ENCODE data around the gene NPY5R. TPM values are rescaled to one million over a fixed set of nuclear protein-coding genes. Genes with fewer than 3 reads are reported as not detected.

Gene NPY5R
- total RNA-seq, 1 experiment from 2014 or later = not detected

- POLR2A ChIA-PET = no interaction called here
- 0 out of 2 replicates have a peak, but pooled peaks cover 2% of the 10 kb centered on the region for H3K9me3 ChIP-seq
- DNase-seq = no peak
- no peak overlapping the region for H3K4me3 Mint-ChIP-seq (ENCODE audit: unreplicated experiment)
- no peak overlapping the region for H3K27ac Mint-ChIP-seq (ENCODE audit: unreplicated experiment)
- H3K4me3 ChIP-seq (ENCODE audit: low read depth, low read length) = no peak overlapping the region
- H3K27me3 Mint-ChIP-seq (ENCODE audit: insufficient read depth, unreplicated experiment) = peaks cover 3% of the 10 kb centered on the region
- no peaks in the 10 kb centered on the region for H3K36me3 Mint-ChIP-seq (ENCODE audit: insufficient read depth, unreplicated experiment)
- H3K4me1 Mint-ChIP-seq (ENCODE audit: low read depth, unreplicated experiment) = no peaks in the 10 kb centered on the region
- H3K27me3 ChIP-seq (replicated peaks; ENCODE audit: control insufficient read depth, insufficient read depth, low read length) = no peaks in the 10 kb centered on the region
- no peaks in the 10 kb centered on the region for H3K36me3 ChIP-seq (ENCODE audit: control insufficient read depth, insufficient read depth, low read length)
- no peak for TF ChIP-seq CTCF (IDR thresholded peaks at IDR 0.05; ENCODE audit: insufficient read depth in 1 of 2, low read depth in 1 of 2, low read length in 1 of 2, severe bottlenecking in 1 of 2, unreplicated experiment in 1 of 2)
- H3K4me1 ChIP-seq = no peaks in the 10 kb centered on the region
- no peaks in the 10 kb centered on the region for H3K9me3 Mint-ChIP-seq (ENCODE audit: unreplicated experiment)
- BruUV-seq (replicated peaks) = no TSS peak
- CTCF ChIA-PET = interaction anchor here (0.6 kb wide), 1 partner anchor 65 kb away, joined by 5 read pairs; no protein-coding TSS in a partner anchor
- intact Hi-C loops (cut with micrococcal nuclease; ENCODE audit: unreplicated experiment) = no loop called here
Measured at GRCh38 chr4:163395055-163395454, 51.4 kb downstream of the NPY5R start.

- CTCF ChIA-PET = no interaction called here
- no TSS peak for BruUV-seq (replicated peaks)
- no peaks in the 10 kb centered on the region for H3K27me3 ChIP-seq (replicated peaks; ENCODE audit: control insufficient read depth, insufficient read depth, low read length)
- no peak for DNase-seq
- no peak overlapping the region for H3K27ac Mint-ChIP-seq (ENCODE audit: unreplicated experiment)
- H3K36me3 ChIP-seq (ENCODE audit: control insufficient read depth, insufficient read depth, low read length) = no peaks in the 10 kb centered on the region
- no peak overlapping the region for H3K4me3 Mint-ChIP-seq (ENCODE audit: unreplicated experiment)
- peaks cover 3% of the 10 kb centered on the region for H3K27me3 Mint-ChIP-seq (ENCODE audit: insufficient read depth, unreplicated experiment)
- intact Hi-C loops (cut with micrococcal nuclease; ENCODE audit: unreplicated experiment) = no loop called here
- no peaks in the 10 kb centered on the region for H3K9me3 Mint-ChIP-seq (ENCODE audit: unreplicated experiment)
- H3K4me3 ChIP-seq (ENCODE audit: low read depth, low read length) = no peak overlapping the region
- no peak for TF ChIP-seq CTCF (IDR thresholded peaks at IDR 0.05; ENCODE audit: insufficient read depth in 1 of 2, low read depth in 1 of 2, low read length in 1 of 2, severe bottlenecking in 1 of 2, unreplicated experiment in 1 of 2)
- H3K36me3 Mint-ChIP-seq (ENCODE audit: insufficient read depth, unreplicated experiment) = no peaks in the 10 kb centered on the region
- 0 out of 2 replicates have a peak, but pooled peaks cover 2% of the 10 kb centered on the region for H3K9me3 ChIP-seq
- H3K4me1 Mint-ChIP-seq (ENCODE audit: low read depth, unreplicated experiment) = no peaks in the 10 kb centered on the region
- POLR2A ChIA-PET = no interaction called here
- H3K4me1 ChIP-seq = no peaks in the 10 kb centered on the region
Measured at GRCh38 chr4:163395758-163396157, 52.1 kb downstream of the NPY5R start.

GRCh38 chr4:163398238-163398637 lies 54.5 kb downstream of the NPY5R start:
- no peak for TF ChIP-seq CTCF (IDR thresholded peaks at IDR 0.05; ENCODE audit: insufficient read depth in 1 of 2, low read depth in 1 of 2, low read length in 1 of 2, severe bottlenecking in 1 of 2, unreplicated experiment in 1 of 2)
- H3K9me3 Mint-ChIP-seq (ENCODE audit: unreplicated experiment) = no peaks in the 10 kb centered on the region
- no peak for DNase-seq
- no peaks in the 10 kb centered on the region for H3K4me1 ChIP-seq
- H3K36me3 ChIP-seq (ENCODE audit: control insufficient read depth, insufficient read depth, low read length) = no peaks in the 10 kb centered on the region
- no peak overlapping the region for H3K4me3 ChIP-seq (ENCODE audit: low read depth, low read length)
- no TSS peak for BruUV-seq (replicated peaks)
- H3K27me3 ChIP-seq (replicated peaks; ENCODE audit: control insufficient read depth, insufficient read depth, low read length) = no peaks in the 10 kb centered on the region
- H3K4me1 Mint-ChIP-seq (ENCODE audit: low read depth, unreplicated experiment) = no peaks in the 10 kb centered on the region
- CTCF ChIA-PET = no interaction called here
- no peak overlapping the region for H3K27ac Mint-ChIP-seq (ENCODE audit: unreplicated experiment)
- no peaks in the 10 kb centered on the region for H3K27me3 Mint-ChIP-seq (ENCODE audit: insufficient read depth, unreplicated experiment)
- intact Hi-C loops (cut with micrococcal nuclease; ENCODE audit: unreplicated experiment) = no loop called here
- H3K9me3 ChIP-seq = 0 out of 2 replicates have a peak, but pooled peaks cover 2% of the 10 kb centered on the region
- H3K4me3 Mint-ChIP-seq (ENCODE audit: unreplicated experiment) = no peak overlapping the region
- POLR2A ChIA-PET = no interaction called here
- H3K36me3 Mint-ChIP-seq (ENCODE audit: insufficient read depth, unreplicated experiment) = no peaks in the 10 kb centered on the region
